ENCODE data around the gene GM2A.
"Not testable (repeated sequence)": the region's sequence is repeated elsewhere in the genome, so short reads cannot be mapped to it uniquely, and the experiment has no call there.

Gene GM2A

GRCh38 chr5:151240268-151240835, 12.6 kb upstream of the GM2A start:
- H3K36me3 ChIP-seq (ENCODE audit: insufficient read depth, low read length); H3K4me1 ChIP-seq (ENCODE audit: control insufficient read depth, insufficient read depth, low read length, unreplicated experiment); H3K4me3 ChIP-seq (ENCODE audit: low read depth, low read length); H3K27me3 ChIP-seq (ENCODE audit: insufficient read depth, low read length); H2AFZ ChIP-seq (ENCODE audit: low read length, unreplicated experiment); H3K27ac ChIP-seq (ENCODE audit: low read depth, low read length); H3K79me2 ChIP-seq (ENCODE audit: control insufficient read depth, insufficient read depth, low read length, unreplicated experiment): not testable (repeated sequence)

- Histone ChIP-seq H3K36me3 (ENCODE audit: insufficient read depth, low read length) (no peaks in the 10 kb centered on the region), H3K4me3 (ENCODE audit: low read depth, low read length) (no peak overlapping the region), H3K27ac (ENCODE audit: low read depth, low read length) (no peak overlapping the region), H2AFZ (ENCODE audit: low read length, unreplicated experiment) (no peak overlapping the region), H3K4me1 (ENCODE audit: control insufficient read depth, insufficient read depth, low read length, unreplicated experiment) (no peaks in the 10 kb centered on the region), H3K27me3 (ENCODE audit: insufficient read depth, low read length) (no peaks in the 10 kb centered on the region), H3K79me2 (ENCODE audit: control insufficient read depth, insufficient read depth, low read length, unreplicated experiment) (no peaks in the 10 kb centered on the region)
These were observed 11.9 kb upstream of the GM2A start for GRCh38 chr5:151240924-151241635.

GRCh38 chr5:151243127-151243526, 9.9 kb upstream of the GM2A start:
- H3K4me3 ChIP-seq (ENCODE audit: low read depth, low read length): no peak overlapping the region
- H2AFZ ChIP-seq (ENCODE audit: low read length, unreplicated experiment): no peak overlapping the region
- no peak overlapping the region for H3K27ac ChIP-seq (ENCODE audit: low read depth, low read length)
- peaks cover 3% of the 10 kb centered on the region for H3K27me3 ChIP-seq (ENCODE audit: insufficient read depth, low read length)
- H3K36me3 ChIP-seq (ENCODE audit: insufficient read depth, low read length): no peaks in the 10 kb centered on the region
- no peaks in the 10 kb centered on the region for H3K79me2 ChIP-seq (ENCODE audit: control insufficient read depth, insufficient read depth, low read length, unreplicated experiment)
- no peaks in the 10 kb centered on the region for H3K4me1 ChIP-seq (ENCODE audit: control insufficient read depth, insufficient read depth, low read length, unreplicated experiment)

- H3K36me3 ChIP-seq (ENCODE audit: insufficient read depth, low read length): no peaks in the 10 kb centered on the region
- H3K4me3 ChIP-seq (ENCODE audit: low read depth, low read length): no peak overlapping the region
- H3K27ac ChIP-seq (ENCODE audit: low read depth, low read length): no peak overlapping the region
- H3K79me2 ChIP-seq (ENCODE audit: control insufficient read depth, insufficient read depth, low read length, unreplicated experiment): no peaks in the 10 kb centered on the region
- no peaks in the 10 kb centered on the region for H3K4me1 ChIP-seq (ENCODE audit: control insufficient read depth, insufficient read depth, low read length, unreplicated experiment)
- no peak overlapping the region for H2AFZ ChIP-seq (ENCODE audit: low read length, unreplicated experiment)
- peaks cover 4% of the 10 kb centered on the region for H3K27me3 ChIP-seq (ENCODE audit: insufficient read depth, low read length)
These were observed 9.4 kb upstream of the GM2A start for GRCh38 chr5:151243564-151243963.

GRCh38 chr5:151244206-151244605, 8.8 kb upstream of the GM2A start:
- Histone ChIP-seq H3K27me3 (ENCODE audit: insufficient read depth, low read length) (peaks cover 10% of the 10 kb centered on the region), H3K4me3 (ENCODE audit: low read depth, low read length) (no peak overlapping the region), H3K36me3 (ENCODE audit: insufficient read depth, low read length) (no peaks in the 10 kb centered on the region), H3K79me2 (ENCODE audit: control insufficient read depth, insufficient read depth, low read length, unreplicated experiment) (no peaks in the 10 kb centered on the region), H3K27ac (ENCODE audit: low read depth, low read length) (no peak overlapping the region), H2AFZ (ENCODE audit: low read length, unreplicated experiment) (no peak overlapping the region), H3K4me1 (ENCODE audit: control insufficient read depth, insufficient read depth, low read length, unreplicated experiment) (no peaks in the 10 kb centered on the region)

GRCh38 chr5:151245680-151246219, 7.2 kb upstream of the GM2A start:
- H2AFZ ChIP-seq (ENCODE audit: low read length, unreplicated experiment): no peak overlapping the region
- peaks cover 10% of the 10 kb centered on the region for H3K27me3 ChIP-seq (ENCODE audit: insufficient read depth, low read length)
- no peaks in the 10 kb centered on the region for H3K36me3 ChIP-seq (ENCODE audit: insufficient read depth, low read length)
- H3K4me3 ChIP-seq (ENCODE audit: low read depth, low read length): no peak overlapping the region
- no peaks in the 10 kb centered on the region for H3K4me1 ChIP-seq (ENCODE audit: control insufficient read depth, insufficient read depth, low read length, unreplicated experiment)
- no peak overlapping the region for H3K27ac ChIP-seq (ENCODE audit: low read depth, low read length)
- no peaks in the 10 kb centered on the region for H3K79me2 ChIP-seq (ENCODE audit: control insufficient read depth, insufficient read depth, low read length, unreplicated experiment)

GRCh38 chr5:151248651-151249050, 4.3 kb upstream of the GM2A start:
- peaks cover 10% of the 10 kb centered on the region for H3K27me3 ChIP-seq (ENCODE audit: insufficient read depth, low read length)
- H2AFZ ChIP-seq (ENCODE audit: low read length, unreplicated experiment): no peak overlapping the region
- H3K4me3 ChIP-seq (ENCODE audit: low read depth, low read length): no peak overlapping the region
- no peak overlapping the region for H3K27ac ChIP-seq (ENCODE audit: low read depth, low read length)
- no peaks in the 10 kb centered on the region for H3K36me3 ChIP-seq (ENCODE audit: insufficient read depth, low read length)
- no peaks in the 10 kb centered on the region for H3K79me2 ChIP-seq (ENCODE audit: control insufficient read depth, insufficient read depth, low read length, unreplicated experiment)
- peaks cover 4% of the 10 kb centered on the region for H3K4me1 ChIP-seq (ENCODE audit: control insufficient read depth, insufficient read depth, low read length, unreplicated experiment)

- no peak overlapping the region for H3K4me3 ChIP-seq (ENCODE audit: low read depth, low read length)
- no peak overlapping the region for H2AFZ ChIP-seq (ENCODE audit: low read length, unreplicated experiment)
- peaks cover 10% of the 10 kb centered on the region for H3K27me3 ChIP-seq (ENCODE audit: insufficient read depth, low read length)
- H3K79me2 ChIP-seq (ENCODE audit: control insufficient read depth, insufficient read depth, low read length, unreplicated experiment): no peaks in the 10 kb centered on the region
- H3K36me3 ChIP-seq (ENCODE audit: insufficient read depth, low read length): no peaks in the 10 kb centered on the region
- no peak overlapping the region for H3K27ac ChIP-seq (ENCODE audit: low read depth, low read length)
- peaks cover 10% of the 10 kb centered on the region for H3K4me1 ChIP-seq (ENCODE audit: control insufficient read depth, insufficient read depth, low read length, unreplicated experiment)
These were observed 3.7 kb upstream of the GM2A start for GRCh38 chr5:151249281-151249680.

- Histone ChIP-seq H2AFZ (ENCODE audit: low read length, unreplicated experiment) (no peak overlapping the region), H3K79me2 (ENCODE audit: control insufficient read depth, insufficient read depth, low read length, unreplicated experiment) (peaks cover 4% of the 10 kb centered on the region), H3K4me3 (ENCODE audit: low read depth, low read length) (no peak overlapping the region), H3K4me1 (ENCODE audit: control insufficient read depth, insufficient read depth, low read length, unreplicated experiment) (peaks cover 14% of the 10 kb centered on the region), H3K36me3 (ENCODE audit: insufficient read depth, low read length) (no peaks in the 10 kb centered on the region), H3K27me3 (ENCODE audit: insufficient read depth, low read length) (peaks cover 10% of the 10 kb centered on the region), H3K27ac (ENCODE audit: low read depth, low read length) (no peak overlapping the region)
These were observed 2.5 kb upstream of the GM2A start for GRCh38 chr5:151250346-151251000.

GRCh38 chr5:151251001-151251551, 1.9 kb upstream of the GM2A start:
- Histone ChIP-seq H3K4me1 (ENCODE audit: control insufficient read depth, insufficient read depth, low read length, unreplicated experiment) (peaks cover 14% of the 10 kb centered on the region), H3K27me3 (ENCODE audit: insufficient read depth, low read length) (peaks cover 10% of the 10 kb centered on the region), H3K36me3 (ENCODE audit: insufficient read depth, low read length) (no peaks in the 10 kb centered on the region), H3K4me3 (ENCODE audit: low read depth, low read length) (no peak overlapping the region), H2AFZ (ENCODE audit: low read length, unreplicated experiment) (no peak overlapping the region), H3K27ac (ENCODE audit: low read depth, low read length) (no peak overlapping the region), H3K79me2 (ENCODE audit: control insufficient read depth, insufficient read depth, low read length, unreplicated experiment) (peaks cover 4% of the 10 kb centered on the region)
